Adrenal gland (tissue), 12 donors: ENCODE results near the gene BDKRB1. TPM values are rescaled to one million over a fixed set of nuclear protein-coding genes. Genes with fewer than 3 reads are reported as not detected.

Experiments
- DNase-seq, 7 donors: peaks; one replicate each; pipeline ENCODE4 v3.0.0-alpha.2; 2019 to 2020
- H3K27ac ChIP-seq, 5 donors: fragments of 200-600 bp; sonication (generic) in 4 of 5; 1 replicate in 3 of 5; 2 replicates in 2 of 5; pipeline versions ENCODE4 v1.5.1 to v1.8.0; 2016 to 2020; ENCODE audit warnings: mild to moderate bottlenecking in 1 of 5
- H3K27me3 ChIP-seq: fragments of 200-600 bp; 2 replicates; pipeline ENCODE4 v1.8.0; 2021
- H3K36me3 ChIP-seq, 2 donors: fragments of 200-600 bp; replicated peaks in 1 of 2; 1 replicate in 1 of 2; 2 replicates in 1 of 2; pipeline versions ENCODE4 v1.5.1 to v1.8.0; 2018 to 2022
- H3K4me1 ChIP-seq, 2 donors: fragments of 200-600 bp; replicated peaks in 1 of 2; 1 replicate in 1 of 2; 2 replicates in 1 of 2; pipeline versions ENCODE4 v1.5.1 to v1.8.0; 2018 to 2021
- H3K4me3 ChIP-seq, 4 donors: fragments of 200-600 bp; sonication (generic) in 3 of 4; one replicate each; pipeline ENCODE4 v1.5.1; 2016 to 2018
- H3K9me3 ChIP-seq, 3 donors: fragments of 200-600 bp; sonication (generic) in 1 of 3; replicated peaks in 1 of 3; 1 replicate in 2 of 3; 2 replicates in 1 of 3; pipeline versions ENCODE4 v1.5.1 to v1.8.0; 2016 to 2021
- CTCF ChIP-seq, 6 experiments: fragments of 450-650 bp in 4 of 6; fragments of 200-600 bp in 2 of 6; sonication (generic) in 1 of 6; IDR thresholded peaks; 1 replicate in 5 of 6; 2 replicates in 1 of 6; pipeline versions ENCODE4 v1.5.1 to v1.8.0; 2016 to 2021; ENCODE audit warnings: antibody characterized with exemption in 6 of 6, mild to moderate bottlenecking in 2 of 6, moderate library complexity in 1 of 6
- POLR2A ChIP-seq, 2 donors: fragments of 450-650 bp; IDR thresholded peaks; one replicate each; pipeline ENCODE4 v1.6.1; 2017; ENCODE audit warnings: antibody characterized with exemption in 2 of 2, mild to moderate bottlenecking in 2 of 2, moderate library complexity in 1 of 2
- WGBS, 4 donors: extraction: QIAGEN DNeasy Blood & Tissue Kit in 2 of 4; methylation state at CpG; one replicate each; pipeline versions ENCODE4 v1.1.5 to v1.1.7; 2013 to 2017; 5-methylcytosine and 5-hydroxymethylcytosine counted together
- intact Hi-C, 2 donors: fragments of 100-400 bp; cut with DNase I; formaldehyde crosslinking; loops; one replicate each; pipeline versions ENCODE4 v1.14.1 to v1.15.0; 2022 to 2023
- polyA plus RNA-seq, 3 donors: library from polyadenylated mRNA; stranded (reverse); fragments of 200-250 nt in 2 of 3; fragments of 350-450 nt in 1 of 3; fragmentation: Illumina TruSeq in 1 of 3; extraction: RNeasy Lipid Tissue Mini Kit (QIAGEN cat#74804) in 1 of 3; gene quantifications; one replicate each; pipeline ENCODE4 v1.2.3, GENCODE V29; 2013 to 2014
- small RNA-seq, 2 donors: library from RNA; depleted of rRNA; stranded (forward); fragments of <200 nt; gene quantifications; one replicate each; pipeline ENCODE3, GENCODE V24; 2016
- total RNA-seq, 9 donors: library from RNA; depleted of rRNA in 4 of 9; stranded (reverse); fragments of >200 nt in 4 of 9; fragments of 120-200 nt in 1 of 9; fragmentation: NEBNext Ultra II Directional in 1 of 9; extraction: Animal tissue kit (Norgen Biotek cat#: 25700) in 1 of 9; gene quantifications; one replicate each; pipeline versions ENCODE4 v1.1.0 to v1.2.4, GENCODE V29; 2013 to 2023
- donor health status: healthy with polysubstance abuse.
- donor health status: Bipolar disorder and iron deficiency.
- donor health status: DM: yes; HTN: yes; CAD: no.
- donor health status: DM: no; HTN: no; CAD: no.
- donor health status: DM: no; HTN: no; CAD: no.
- donor health status: DM: yes; HTN: yes; CAD: no.

BDKRB1 gene
- total and polyA plus RNA-seq, 12 donors, result 0.25 to 0.98 (median 0.88) TPM; not detected in 9

DNA sequence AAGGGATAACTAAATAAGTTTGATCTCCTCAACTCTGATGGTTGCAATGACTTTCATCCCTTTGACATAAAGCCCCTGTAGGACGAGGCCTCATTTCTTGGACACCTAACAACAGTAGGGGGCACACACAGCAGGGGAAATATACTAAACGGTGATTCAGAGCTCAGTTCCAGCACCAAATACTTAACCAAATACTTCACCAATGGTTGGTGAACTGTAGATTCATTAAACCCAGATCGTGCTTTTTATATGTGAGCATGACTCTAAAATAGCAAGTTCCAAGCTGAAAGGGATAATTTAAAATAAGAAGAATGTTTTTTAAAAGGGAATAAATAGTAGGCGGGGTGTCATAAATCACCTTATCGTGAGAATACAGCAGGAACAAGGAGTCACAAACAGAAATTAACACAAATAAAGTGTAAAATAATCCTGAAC, 53.9 kb downstream of the BDKRB1 start:
- intact Hi-C loops, result loop anchor here in 1 of 2 donors (2.0 kb wide), 1 partner anchor 13 kb away; no protein-coding TSS in a partner anchor
- no peak for TF ChIP-seq CTCF (IDR thresholded peaks at IDR 0.05)
- no peak for TF ChIP-seq POLR2A (IDR thresholded peaks at IDR 0.05)

DNA sequence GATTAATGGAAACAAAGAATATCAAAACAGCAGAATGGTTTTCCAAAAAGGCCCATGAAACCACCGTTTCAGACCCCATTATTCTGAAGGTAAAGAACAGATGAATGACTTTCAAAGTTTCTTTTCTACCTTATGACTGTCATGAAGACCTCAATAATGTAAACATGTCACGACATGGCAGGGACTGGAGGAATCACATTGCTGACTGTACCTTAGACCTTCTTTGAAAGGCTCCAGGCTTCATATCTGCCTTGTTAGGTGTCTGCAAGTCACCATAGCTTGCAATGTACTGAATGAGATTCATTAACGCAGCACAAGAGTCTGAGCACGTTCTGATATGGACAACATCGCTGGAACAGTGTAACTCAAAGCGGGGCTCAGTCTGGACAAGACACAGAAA, 54.9 kb downstream of the BDKRB1 start:
- Histone ChIP-seq H3K9me3 (no peaks in the 10 kb centered on the region), H3K4me1 (no peaks in the 10 kb centered on the region), H3K36me3 (peaks cover 0 to 92% of the 10 kb centered on the region in 2 donors), H3K4me3 (no peak overlapping the region), H3K27me3 (no peaks in the 10 kb centered on the region), H3K27ac (no peak overlapping the region)
- 91 to 98% (median 93%) methylated on average over 6 of the region's 6 CpGs for WGBS, 4 donors
- DNase-seq, result no peak
- intact Hi-C loops, result no loop called here
- TF ChIP-seq POLR2A (IDR thresholded peaks at IDR 0.05) (no peak), CTCF (IDR thresholded peaks at IDR 0.05) (no peak)

More for the DNA sequence above, 53.9 kb downstream of the BDKRB1 start:
- DNase-seq, result no peak
- 79 to 91% (median 85%) methylated on average over 5 of the region's 5 CpGs for WGBS, 4 donors
- no peaks in the 10 kb centered on the region for H3K27me3 ChIP-seq
- H3K36me3 ChIP-seq, result peaks cover 0 to 89% of the 10 kb centered on the region in 2 donors
- H3K9me3 ChIP-seq, result no peaks in the 10 kb centered on the region
- H3K27ac ChIP-seq, result no peak overlapping the region
- no peaks in the 10 kb centered on the region for H3K4me1 ChIP-seq
- no peak overlapping the region for H3K4me3 ChIP-seq

Small RNAs within 50 kb of the gene (small RNA-seq; reads per million reads assigned to genes)
- 0 reads per million in 2 donors for gene CKS1BP1

Other genes with a start within 250 kb of the BDKRB1 start
- gene C14orf132, start 216.8 kb upstream of the BDKRB1 start, total RNA-seq, result 10 to 100 TPM in 5 of 9 donors, 1 to 10 TPM in 4; 4.5 to 34.8 (median 10.3) TPM
- 10 to 100 TPM in 2 of 3 donors, 1 to 10 TPM in 1; 7.5 to 21.2 (median 14.8) TPM for gene C14orf132, start 216.8 kb upstream of the BDKRB1 start, polyA plus RNA-seq
- 1 to 10 TPM in 7 of 9 donors, under 1 TPM in 2; 0.18 to 6.8 (median 1.7) TPM for gene BDKRB2, start 51.4 kb upstream of the BDKRB1 start, total RNA-seq
- gene BDKRB2, start 51.4 kb upstream of the BDKRB1 start, polyA plus RNA-seq, result 1 to 10 TPM; 1.0 to 1.9 (median 1.5) TPM
- gene ATG2B, start 107.1 kb downstream of the BDKRB1 start, total RNA-seq, result 10 to 100 TPM; 11.8 to 34.8 (median 21.6) TPM
- gene ATG2B, start 107.1 kb downstream of the BDKRB1 start, polyA plus RNA-seq, result 10 to 100 TPM in 1 of 3 donors, 1 to 10 TPM in 2; 8.3 to 19.5 (median 8.8) TPM
- 10 to 100 TPM; 12.0 to 59.1 (median 15.1) TPM for gene GSKIP, start 107.3 kb downstream of the BDKRB1 start, total RNA-seq
- 10 to 100 TPM in 1 of 3 donors, 1 to 10 TPM in 2; 3.7 to 39.2 (median 6.2) TPM for gene GSKIP, start 107.3 kb downstream of the BDKRB1 start, polyA plus RNA-seq
- 10 to 100 TPM in 2 of 9 donors, 1 to 10 TPM in 7; 1.1 to 43.6 (median 2.0) TPM for gene AK7, start 135.9 kb downstream of the BDKRB1 start, total RNA-seq
- 10 to 100 TPM in 1 of 3 donors, 1 to 10 TPM in 1, under 1 TPM in 1; 0.54 to 37.6 (median 1.8) TPM for gene AK7, start 135.9 kb downstream of the BDKRB1 start, polyA plus RNA-seq
- gene PAPOLA, start 246.2 kb downstream of the BDKRB1 start, total RNA-seq, result 100 to 1,000 TPM in 8 of 9 donors, 10 to 100 TPM in 1; 71.3 to 205 (median 161) TPM
- 100 to 1,000 TPM in 1 of 3 donors, 10 to 100 TPM in 2; 63.3 to 190 (median 90.7) TPM for gene PAPOLA, start 246.2 kb downstream of the BDKRB1 start, polyA plus RNA-seq